NCI-H82 treated with DMSO at 0.1 percent for 48 hours (cell line): Measurements from ENCODE around the gene SIVA1.
"Not testable (repeated sequence)": the region's sequence is repeated elsewhere in the genome, so short reads cannot be mapped to it uniquely, and the experiment has no call there.

Source experiments
- DNase-seq: peaks from one replicate; lab custom pipeline; 2025; ENCODE audit not compliant: unreplicated experiment; lab: John Stamatoyannopoulos, UW

The SIVA1 gene

GRCh38 chr14:104719343-104719742 lies 33.6 kb upstream of the SIVA1 start:
- DNase-seq: no peak

GRCh38 chr14:104721505-104722431 lies 31.2 kb upstream of the SIVA1 start:
- DNase-seq: no peak

GRCh38 chr14:104722938-104723650 lies 29.9 kb upstream of the SIVA1 start:
- no peak for DNase-seq

- DNase-seq: no peak
Measured at GRCh38 chr14:104723651-104724406, 29.1 kb upstream of the SIVA1 start, which contains the start of gene ADSS1. Gene ADSS1 (plus strand): TSS chr14:104724229. CDS start chr14:104724271, 42 bp downstream.

DNA sequence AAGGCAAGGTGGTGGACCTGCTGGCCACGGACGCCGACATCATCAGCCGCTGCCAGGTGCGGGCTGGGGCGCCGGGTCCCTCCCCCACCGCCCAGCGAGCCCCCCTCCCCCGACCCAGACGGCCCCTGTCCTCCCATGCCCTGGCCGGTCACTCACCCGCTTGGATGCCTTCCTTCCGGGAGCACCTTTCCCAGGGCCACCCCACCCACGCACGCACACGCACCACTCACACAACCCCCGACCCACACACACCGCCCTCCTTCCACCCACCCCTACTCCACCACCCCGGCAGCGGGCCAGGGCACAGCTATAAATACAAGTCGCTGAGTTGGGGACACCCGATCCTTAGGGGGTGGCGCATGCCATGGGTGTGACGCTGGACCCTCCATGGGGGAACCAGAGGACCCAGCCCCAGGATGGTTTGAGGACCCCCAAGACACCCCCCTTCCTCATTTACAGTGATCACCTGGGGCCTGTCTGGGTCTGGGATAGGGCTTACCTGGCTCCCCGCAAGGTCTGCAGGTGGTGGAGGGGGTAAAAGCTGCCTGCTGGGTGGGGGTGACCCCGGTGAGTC lies 28.5 kb upstream of the SIVA1 start:
- no peak for DNase-seq

GRCh38 chr14:104724981-104725771 lies 27.8 kb upstream of the SIVA1 start:
- DNase-seq: no peak

DNA sequence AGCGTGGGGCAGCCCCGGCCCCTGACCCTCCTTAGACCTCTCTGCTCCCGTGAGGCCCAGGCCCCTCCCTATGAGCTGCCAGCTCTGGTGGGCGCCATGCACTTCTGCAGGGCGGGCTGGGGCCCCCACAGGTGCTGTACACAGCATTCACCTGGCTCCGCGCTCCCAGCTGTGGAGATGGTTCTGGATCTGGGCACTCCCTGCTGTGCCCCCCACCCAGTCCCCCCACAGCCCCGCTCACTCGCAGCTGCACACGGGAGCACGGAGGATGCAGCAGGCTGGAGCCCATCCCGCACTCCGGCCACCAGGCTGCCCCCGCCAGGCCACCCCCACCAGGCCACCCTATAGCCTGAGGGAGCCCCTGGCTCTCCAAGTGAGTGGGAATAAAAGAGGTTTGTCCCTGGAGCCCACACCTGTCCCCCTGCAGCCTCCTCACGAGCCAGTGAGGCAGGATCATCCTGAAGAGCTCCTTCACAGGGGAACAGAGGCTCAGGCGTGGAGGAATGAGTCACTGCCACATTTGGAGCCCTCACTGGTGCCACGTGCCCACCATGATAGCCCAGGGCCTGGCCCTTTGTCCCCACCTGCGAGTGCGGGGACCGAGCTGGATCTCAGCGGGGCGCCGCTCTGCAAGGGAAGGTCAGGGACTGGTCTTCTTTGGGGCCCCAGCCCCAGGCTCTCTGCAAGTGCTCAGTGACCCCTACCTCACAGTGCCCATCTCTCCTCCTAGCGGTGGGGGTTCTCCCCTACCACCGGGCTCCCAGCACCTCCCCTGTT lies 27.0 kb upstream of the SIVA1 start:
- no peak for DNase-seq

GRCh38 chr14:104726600-104727451 lies 26.1 kb upstream of the SIVA1 start:
- no peak for DNase-seq

DNA sequence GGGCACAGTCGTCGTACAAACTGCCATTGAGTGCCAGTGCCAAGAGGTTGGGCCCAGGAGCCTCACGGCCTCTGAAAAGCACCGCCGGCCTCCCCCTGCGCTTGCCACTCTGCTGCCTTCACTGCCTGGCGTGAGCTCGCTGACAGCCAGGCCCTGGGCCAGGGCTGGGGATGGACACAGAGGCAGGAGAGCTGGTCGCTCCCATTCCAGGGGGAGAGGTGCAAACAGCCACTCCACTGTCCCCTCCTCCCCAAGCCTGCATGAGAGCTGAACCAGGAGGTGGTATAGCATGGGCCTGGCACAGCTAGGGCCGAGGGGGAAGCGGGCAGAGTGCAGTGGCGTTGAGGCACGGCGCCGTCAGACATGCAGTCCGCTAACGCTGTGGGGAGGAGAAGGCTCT lies 24.3 kb upstream of the SIVA1 start:
- DNase-seq: no peak

DNA sequence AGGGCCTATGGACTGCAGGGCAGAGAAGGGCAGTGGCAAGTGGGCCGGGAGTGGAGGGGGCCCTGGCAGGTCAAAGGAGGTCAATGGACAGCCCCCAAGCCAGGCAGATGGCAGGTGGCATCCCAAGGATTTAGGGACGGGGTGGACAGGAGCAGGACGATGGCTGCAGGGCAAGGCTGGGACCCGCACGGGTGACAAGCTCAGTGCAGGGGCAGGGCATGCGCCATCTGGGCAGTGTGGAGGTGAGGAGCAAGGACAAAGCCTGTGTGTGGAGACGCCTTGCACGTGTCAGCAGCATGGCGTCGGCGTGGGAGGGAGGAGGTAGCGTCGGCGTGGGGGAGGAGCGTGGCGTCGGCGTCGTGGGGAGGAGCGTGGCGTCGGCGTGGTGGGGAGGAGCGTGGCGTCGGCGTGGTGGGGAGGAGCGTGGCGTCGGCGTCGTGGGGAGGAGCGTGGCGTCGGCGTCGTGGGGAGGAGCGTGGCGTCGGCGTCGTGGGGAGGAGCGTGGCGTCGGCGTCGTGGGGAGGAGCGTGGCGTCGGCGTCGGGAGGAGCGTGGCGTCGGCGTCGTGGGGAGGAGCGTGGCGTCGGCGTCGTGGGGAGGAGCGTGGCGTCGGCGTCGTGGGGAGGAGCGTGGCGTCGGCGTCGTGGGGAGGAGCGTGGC lies 23.6 kb upstream of the SIVA1 start:
- DNase-seq: not testable (repeated sequence)

DNA sequence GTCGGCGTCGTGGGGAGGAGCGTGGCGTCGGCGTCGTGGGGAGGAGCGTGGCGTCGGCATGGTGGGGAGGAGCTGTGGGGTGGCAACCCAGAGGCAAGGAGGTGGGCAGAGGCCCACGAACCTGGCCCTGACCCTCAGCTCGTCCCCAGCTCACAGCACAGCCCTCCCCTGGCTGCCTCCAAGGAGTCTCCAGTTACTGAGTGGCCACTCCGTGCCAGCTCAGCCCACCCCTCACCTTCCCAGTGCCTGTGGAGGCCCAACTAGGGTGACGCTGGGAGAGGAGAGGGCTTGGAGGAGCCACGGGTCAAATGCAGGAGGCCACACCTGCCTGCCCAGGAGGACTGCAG lies 23.1 kb upstream of the SIVA1 start:
- no peak for DNase-seq

- no peak for DNase-seq
Measured at GRCh38 chr14:104730487-104730886, 22.5 kb upstream of the SIVA1 start.

DNA sequence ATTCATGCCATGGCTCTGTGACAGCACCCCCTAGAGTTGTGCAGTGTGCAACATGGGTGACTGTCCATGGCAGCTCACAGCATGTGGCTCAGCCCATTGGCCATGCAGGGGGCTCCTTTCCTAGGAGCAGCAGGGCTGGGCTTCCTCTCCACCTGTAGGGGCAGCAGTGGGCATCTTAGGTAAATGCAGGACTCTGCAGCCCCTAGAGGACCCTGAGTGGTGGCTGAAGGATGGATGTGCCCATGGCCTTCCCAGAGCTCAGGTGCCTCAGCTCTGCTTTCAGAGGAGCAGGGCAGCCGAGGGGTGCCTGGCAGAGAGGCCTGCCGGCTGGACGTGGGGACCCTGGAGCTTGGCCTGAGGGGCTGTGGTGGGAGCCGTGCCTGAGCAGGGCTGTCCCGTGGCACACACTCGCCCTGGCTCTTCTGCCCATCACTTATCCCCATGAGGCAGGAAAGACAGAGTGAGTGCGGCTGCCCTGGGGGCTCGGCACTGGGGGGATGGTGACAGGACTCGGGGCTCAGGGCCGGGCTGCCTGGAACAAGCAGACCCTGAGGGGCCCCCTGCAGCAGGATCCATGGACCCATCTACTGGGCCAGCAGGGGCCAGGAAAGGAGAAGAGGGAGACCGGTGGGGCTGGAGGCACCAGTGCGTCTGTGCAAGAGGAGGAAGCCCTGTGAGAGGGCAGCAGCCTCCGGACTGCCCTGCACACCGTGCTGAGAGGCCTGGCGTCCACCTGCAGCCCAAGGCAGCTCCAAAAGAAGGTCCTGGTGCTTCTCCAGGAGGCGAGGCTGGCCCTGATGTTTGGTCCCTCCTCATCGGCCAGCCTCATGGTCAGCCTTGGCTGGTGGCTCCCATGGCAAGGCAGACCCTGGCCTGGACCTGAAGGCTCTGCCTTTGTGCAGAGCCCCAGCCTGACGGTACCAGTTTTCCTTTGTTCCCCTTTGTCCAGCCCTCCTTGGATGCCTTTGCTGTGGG lies 21.3 kb upstream of the SIVA1 start:
- DNase-seq: no peak

DNA sequence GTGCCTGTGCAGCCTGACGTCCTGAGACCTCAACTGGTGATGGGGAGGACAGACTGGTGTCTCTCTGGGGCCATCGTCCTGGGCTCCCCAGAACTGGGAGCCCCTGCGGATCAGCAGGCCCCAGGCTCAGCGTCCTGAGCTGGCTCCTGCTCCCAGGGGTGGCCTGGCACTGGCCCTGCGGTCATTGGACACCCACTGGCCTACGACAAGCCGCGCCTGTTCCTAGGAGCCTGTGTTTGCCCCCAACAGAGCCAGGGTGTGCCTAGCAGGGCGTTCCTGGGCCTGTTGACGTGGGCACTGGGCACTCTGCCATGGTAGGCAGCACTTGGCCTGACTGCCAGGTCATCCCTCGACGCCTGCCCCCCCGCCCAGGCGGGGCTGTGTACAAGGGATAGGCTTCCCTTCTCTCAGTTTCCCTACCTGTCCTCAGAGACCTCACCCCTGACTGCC lies 20.6 kb upstream of the SIVA1 start:
- no peak for DNase-seq

DNA sequence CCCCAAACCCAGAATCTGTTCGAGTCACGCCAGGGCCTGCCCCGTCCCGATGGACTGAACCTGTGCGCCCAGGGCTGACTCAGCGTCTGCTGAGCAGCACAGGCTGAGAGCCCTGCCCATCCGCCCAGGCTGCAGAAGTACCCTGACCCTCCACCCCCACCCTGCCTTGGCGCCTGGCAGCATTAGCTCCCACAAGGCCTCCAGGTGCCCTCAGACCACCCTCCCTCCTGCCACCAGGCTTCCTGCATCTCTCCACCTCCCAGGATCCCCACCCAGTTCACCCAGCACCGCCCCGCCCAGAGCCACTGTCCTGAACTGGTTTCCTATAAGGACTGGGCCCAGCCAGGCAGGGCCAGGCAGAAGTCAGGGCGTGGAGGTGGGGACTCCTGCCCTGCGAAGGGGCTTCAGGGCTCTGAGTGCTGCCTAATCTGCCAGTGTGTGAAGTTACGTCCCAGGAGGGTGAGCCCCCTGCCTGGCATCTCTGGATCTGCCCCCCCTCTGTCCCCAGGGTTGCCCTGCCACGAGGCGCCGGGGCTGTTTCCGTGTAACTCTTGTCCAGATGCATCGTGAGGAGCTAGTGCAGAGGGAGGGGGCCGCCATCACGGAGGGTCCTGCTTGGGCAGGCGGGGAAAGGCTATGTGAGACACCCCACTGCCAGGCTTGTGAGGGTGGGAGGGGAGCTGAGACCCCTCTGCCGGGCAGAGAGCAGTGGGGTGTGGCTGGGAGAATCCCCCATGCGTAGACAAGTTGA lies 19.8 kb upstream of the SIVA1 start:
- no peak for DNase-seq

DNA sequence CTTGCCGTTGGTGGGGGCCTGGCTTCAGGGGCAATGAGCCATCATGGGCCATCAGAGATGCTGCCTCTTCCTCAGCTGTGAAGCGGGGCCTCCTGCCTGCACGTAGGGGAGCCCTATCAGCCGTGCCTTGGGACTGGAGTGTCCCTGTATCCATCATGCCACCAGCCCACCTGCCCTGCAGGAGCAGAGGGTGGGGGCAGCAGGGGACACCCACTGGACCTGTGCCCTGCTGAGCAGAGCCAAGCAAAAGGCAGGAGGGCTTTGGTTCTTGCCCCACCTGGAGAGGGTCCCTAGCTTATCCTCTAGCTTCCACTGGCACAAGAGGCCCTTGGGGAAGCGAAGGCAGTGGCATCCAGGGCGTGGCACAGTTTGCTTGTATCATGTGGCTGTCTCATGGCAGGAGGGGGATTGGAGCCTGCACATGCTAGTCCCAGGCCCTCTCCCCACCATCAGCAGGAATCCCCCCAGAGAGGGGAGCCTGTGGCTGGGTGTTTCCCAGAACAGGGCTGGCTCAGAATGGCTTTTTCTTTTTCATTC lies 18.8 kb upstream of the SIVA1 start:
- no peak for DNase-seq
